ENCODE data around the gene TNNT2.
A peak's percentile ranks its signal among the peaks of the same experiment; 100 is the strongest.

Gene TNNT2

GRCh38 chr1:201403359-201403758 lies 25.9 kb upstream of the TNNT2 start:
- no peak for DNase-seq (ENCODE audit: low read depth in 3 of 3, low spot score in 1 of 3)

GRCh38 chr1:201401700-201402099 lies 24.2 kb upstream of the TNNT2 start:
- DNase-seq (ENCODE audit: low read depth in 3 of 3, low spot score in 1 of 3), result no peak

GRCh38 chr1:201400852-201401230 lies 23.4 kb upstream of the TNNT2 start:
- no peak for DNase-seq (ENCODE audit: low read depth in 3 of 3, low spot score in 1 of 3)

- no peak for DNase-seq (ENCODE audit: low read depth in 3 of 3, low spot score in 1 of 3)
Observed at GRCh38 chr1:201400212-201400851, 22.9 kb upstream of the TNNT2 start.

GRCh38 chr1:201399352-201400126 lies 22.1 kb upstream of the TNNT2 start:
- DNase-seq (ENCODE audit: low read depth in 3 of 3, low spot score in 1 of 3), result no peak

DNA sequence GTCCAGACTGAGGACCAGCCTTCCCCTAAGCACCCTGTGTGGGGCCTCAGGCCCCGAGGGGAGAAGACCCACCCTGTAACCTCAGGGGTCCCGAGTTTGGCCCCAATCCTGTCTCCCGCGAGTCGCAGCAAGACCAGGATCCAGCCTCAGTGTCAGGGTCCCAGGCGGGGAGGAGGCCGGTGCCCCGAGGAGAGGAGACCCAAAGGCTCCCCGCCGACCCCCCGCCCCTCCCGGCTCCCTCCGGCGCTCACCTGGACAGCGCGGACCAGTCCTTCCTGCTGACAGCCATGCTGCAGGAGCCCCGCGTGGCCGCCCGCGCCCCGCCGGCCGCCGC lies 21.5 kb upstream of the TNNT2 start, which contains the start of gene LAD1:
Gene LAD1 (minus strand): TSS at position 307 of the 334 bp plus-strand sequence. CDS start 18 bp downstream, at position 289.
- DNase-seq (ENCODE audit: low read depth in 3 of 3, low spot score in 1 of 3), result no peak

GRCh38 chr1:201397675-201398074 lies 20.2 kb upstream of the TNNT2 start:
- DNase-seq (ENCODE audit: low read depth in 3 of 3, low spot score in 1 of 3), result no peak

- DNase-seq (ENCODE audit: low read depth in 3 of 3, low spot score in 1 of 3), result no peak
Observed at GRCh38 chr1:201396861-201397464, 19.5 kb upstream of the TNNT2 start.

DNA sequence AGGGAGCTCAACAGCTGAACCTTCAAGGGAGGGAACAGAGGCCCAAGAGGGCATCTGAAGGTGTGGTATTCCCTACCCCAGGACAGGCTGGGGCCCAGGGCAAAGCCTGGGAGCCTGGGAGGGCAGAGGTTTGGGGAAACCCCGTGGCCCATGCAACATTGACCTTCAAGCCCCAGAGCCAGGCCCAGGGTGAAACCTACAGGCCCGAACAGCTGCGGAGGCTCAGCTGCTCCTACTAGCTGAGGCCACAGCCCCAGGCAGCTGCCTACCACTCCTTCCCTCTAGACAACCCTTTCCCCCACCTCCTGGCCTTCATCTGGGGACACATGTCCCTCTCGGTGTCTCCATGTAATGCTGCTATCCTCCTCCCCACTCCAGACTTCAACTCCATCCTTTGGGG lies 18.5 kb upstream of the TNNT2 start:
- no peak for DNase-seq (ENCODE audit: low read depth in 3 of 3, low spot score in 1 of 3)

DNA sequence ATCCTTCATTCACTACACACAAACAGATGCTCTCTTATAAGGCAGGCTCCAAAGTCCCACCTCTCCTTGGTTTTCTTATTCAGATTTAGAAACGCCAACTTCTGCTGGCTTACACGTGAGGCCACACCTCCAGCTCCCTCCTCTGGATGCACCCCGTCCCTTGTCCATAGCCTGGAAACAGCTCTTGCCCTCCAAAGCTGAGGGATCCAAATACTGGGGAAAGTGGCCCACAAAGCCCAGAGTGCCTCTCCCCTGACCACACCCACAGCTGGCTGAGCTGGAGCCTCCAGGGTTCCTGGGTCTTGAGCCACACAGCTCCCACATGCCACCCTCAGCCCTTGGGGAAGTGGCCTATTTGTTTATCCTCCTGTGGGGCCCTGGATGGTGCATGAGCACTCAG lies 17.1 kb upstream of the TNNT2 start:
- DNase-seq (ENCODE audit: low read depth in 3 of 3, low spot score in 1 of 3), result no peak

- DNase-seq (ENCODE audit: low read depth in 3 of 3, low spot score in 1 of 3), result no peak
Observed at GRCh38 chr1:201393076-201393475, 15.6 kb upstream of the TNNT2 start.

DNA sequence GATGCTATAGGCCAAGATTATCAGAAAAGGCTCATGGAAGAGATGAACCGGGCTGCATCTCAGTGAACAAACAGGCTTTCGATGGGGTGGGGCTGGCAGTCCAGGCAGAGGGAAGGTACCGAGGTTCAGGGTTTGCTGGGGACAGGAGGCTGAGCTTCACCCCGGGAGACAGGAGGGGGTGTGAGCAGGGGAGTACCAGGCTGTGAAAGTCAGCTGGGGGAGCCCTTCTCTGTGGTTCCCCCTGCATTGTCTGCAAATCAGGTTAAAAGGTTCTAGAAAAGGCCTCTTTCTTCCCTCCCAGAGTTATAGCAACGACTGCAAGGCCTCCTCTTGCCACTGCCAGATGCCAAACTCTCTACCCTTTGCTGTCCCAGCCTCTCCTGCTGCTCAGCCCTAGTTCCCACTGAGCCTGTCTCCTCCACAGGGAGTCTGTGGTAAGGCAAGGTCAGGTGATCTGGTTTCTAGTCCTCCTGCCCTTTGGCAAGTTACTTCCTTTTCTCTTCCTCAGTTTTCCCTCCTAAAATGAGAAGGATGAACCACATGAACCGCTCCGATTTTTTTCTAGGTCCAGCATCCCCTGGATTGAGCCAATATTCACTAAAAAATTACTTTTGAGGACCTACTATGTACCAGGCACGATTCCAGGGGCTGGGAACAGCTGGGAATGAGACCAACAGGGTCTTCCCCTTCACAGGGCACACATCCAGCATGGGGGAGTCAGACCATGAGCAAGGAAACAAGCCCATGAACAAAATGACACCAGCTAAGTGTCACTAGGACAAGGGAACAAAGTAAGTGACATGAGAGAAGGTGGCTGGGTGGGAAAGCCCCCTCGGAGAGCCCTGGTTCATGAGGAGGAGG lies 14.4 kb upstream of the TNNT2 start:
- DNase-seq (ENCODE audit: low read depth in 3 of 3, low spot score in 1 of 3), result no peak

- DNase-seq (ENCODE audit: low read depth in 3 of 3, low spot score in 1 of 3), result no peak
Observed at GRCh38 chr1:201391225-201391624, 13.7 kb upstream of the TNNT2 start.

- no peak for DNase-seq (ENCODE audit: low read depth in 3 of 3, low spot score in 1 of 3)
Observed at GRCh38 chr1:201389051-201389450, 11.6 kb upstream of the TNNT2 start.

DNA sequence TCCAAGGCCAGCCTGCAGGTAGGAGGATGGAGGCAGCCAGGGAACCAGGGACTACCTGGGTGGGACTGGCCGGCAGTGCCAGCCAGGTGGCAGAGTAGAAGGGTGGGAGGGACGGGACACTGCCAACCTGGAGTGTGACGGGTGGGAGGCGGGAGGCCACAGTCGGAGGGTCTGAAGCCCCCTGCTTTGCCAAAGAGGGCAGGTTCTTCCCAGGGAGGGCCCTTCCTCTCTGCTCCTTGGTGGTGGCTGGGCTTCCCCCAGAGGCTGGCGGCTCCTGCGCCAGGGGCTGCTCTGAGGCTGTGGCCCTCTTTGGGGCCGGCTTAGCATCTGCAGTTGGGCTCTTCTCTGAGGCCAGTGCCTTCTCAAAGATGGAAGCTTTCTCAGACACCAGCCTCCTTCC lies 8.7 kb upstream of the TNNT2 start:
- DNase-seq (ENCODE audit: low read depth in 3 of 3, low spot score in 1 of 3), result no peak

- peak in 1 of 3 donors; percentile 24 for DNase-seq (ENCODE audit: low read depth in 3 of 3, low spot score in 1 of 3)
Observed at GRCh38 chr1:201385299-201385891, 7.9 kb upstream of the TNNT2 start.

- no peak for DNase-seq (ENCODE audit: low read depth in 3 of 3, low spot score in 1 of 3)
Observed at GRCh38 chr1:201384406-201384782, 6.9 kb upstream of the TNNT2 start.

GRCh38 chr1:201383647-201384405 lies 6.3 kb upstream of the TNNT2 start:
- no peak for DNase-seq (ENCODE audit: low read depth in 3 of 3, low spot score in 1 of 3)

DNA sequence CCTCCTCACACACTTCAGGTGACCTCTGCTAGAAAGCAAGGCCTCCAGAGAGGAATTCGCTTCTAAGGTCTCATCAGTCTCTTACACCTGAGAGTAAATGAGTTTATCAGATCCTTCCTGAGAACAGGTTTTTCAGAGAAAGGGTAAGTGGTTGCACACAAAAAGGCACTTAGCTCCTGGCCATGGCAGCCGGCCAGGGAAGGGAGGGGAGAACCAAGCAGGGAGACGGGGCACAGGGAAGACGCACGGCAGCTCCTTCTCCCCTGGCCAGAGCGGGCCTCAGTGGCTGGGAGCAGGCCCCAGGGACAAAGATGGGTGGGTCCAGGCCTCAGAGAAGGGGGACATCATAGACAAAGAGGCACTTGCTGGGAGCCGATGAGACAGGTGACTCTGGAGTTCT lies 3.6 kb upstream of the TNNT2 start:
- DNase-seq (ENCODE audit: low read depth in 3 of 3, low spot score in 1 of 3), result no peak

GRCh38 chr1:201379733-201380242 lies 2.3 kb upstream of the TNNT2 start:
- no peak for DNase-seq (ENCODE audit: low read depth in 3 of 3, low spot score in 1 of 3)

Measured in stimulated activated CD4-positive, alpha-beta T cell treated with anti-CD3 and anti-CD28 coated beads, TNF-alpha, amount 100 ng/mL, for 1 hour (primary cell).